ENCODE measurements around the gene FOS. TPM values are rescaled to one million over a fixed set of nuclear protein-coding genes. Genes with fewer than 3 reads are reported as not detected.

Gene FOS
- total RNA-seq, 1 donor from 2014 or later: 598 TPM

DNA sequence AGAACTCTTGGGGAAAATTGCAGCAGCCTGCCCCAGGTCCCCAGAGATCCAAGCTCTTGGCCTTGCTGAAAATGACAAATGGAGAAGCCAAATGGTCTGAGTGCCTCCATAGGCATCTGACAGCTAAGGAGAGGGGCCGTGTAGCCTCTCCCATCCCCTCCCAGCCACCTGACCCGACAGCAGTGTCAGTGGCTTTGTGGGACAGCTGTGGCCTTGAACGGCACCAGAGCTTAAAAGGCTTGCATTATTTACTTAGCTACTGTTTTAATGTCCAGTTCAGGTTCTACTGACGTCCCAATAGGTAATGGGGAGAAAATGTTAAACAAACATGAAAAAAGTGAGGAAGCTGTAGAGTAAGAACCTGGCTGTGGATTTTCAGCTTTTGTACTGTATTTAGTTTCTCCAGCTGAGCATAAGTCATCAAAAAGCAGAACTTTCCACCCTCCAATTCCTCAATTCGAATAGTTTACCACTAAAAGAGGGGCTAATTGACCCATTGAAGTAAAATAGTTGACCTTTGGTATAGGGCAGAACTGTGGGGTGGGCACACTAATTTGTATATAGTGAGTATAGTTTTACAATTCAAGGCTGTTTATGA lies 50.0 kb downstream of the FOS start:
- no peak overlapping the region for H3K4me3 Mint-ChIP-seq (ENCODE audit: unreplicated experiment)
- TF ChIP-seq, protein P1, sequence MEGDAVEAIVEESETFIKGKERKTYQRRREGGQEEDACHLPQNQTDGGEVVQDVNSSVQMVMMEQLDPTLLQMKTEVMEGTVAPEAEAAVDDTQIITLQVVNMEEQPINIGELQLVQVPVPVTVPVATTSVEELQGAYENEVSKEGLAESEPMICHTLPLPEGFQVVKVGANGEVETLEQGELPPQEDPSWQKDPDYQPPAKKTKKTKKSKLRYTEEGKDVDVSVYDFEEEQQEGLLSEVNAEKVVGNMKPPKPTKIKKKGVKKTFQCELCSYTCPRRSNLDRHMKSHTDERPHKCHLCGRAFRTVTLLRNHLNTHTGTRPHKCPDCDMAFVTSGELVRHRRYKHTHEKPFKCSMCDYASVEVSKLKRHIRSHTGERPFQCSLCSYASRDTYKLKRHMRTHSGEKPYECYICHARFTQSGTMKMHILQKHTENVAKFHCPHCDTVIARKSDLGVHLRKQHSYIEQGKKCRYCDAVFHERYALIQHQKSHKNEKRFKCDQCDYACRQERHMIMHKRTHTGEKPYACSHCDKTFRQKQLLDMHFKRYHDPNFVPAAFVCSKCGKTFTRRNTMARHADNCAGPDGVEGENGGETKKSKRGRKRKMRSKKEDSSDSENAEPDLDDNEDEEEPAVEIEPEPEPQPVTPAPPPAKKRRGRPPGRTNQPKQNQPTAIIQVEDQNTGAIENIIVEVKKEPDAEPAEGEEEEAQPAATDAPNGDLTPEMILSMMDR (IDR thresholded peaks at IDR 0.05): no peak
- no peaks in the 10 kb centered on the region for H3K36me3 Mint-ChIP-seq (ENCODE audit: unreplicated experiment)
- H3K27me3 Mint-ChIP-seq (ENCODE audit: unreplicated experiment): peaks cover 44% of the 10 kb centered on the region
- no peak overlapping the region for H3K27ac Mint-ChIP-seq (ENCODE audit: unreplicated experiment)
- H3K4me1 Mint-ChIP-seq (ENCODE audit: unreplicated experiment): no peaks in the 10 kb centered on the region
- H3K9me3 Mint-ChIP-seq (ENCODE audit: unreplicated experiment): no peaks in the 10 kb centered on the region
- DNase-seq (ENCODE audit: extremely low spot score, unreplicated experiment): no peak

DNA sequence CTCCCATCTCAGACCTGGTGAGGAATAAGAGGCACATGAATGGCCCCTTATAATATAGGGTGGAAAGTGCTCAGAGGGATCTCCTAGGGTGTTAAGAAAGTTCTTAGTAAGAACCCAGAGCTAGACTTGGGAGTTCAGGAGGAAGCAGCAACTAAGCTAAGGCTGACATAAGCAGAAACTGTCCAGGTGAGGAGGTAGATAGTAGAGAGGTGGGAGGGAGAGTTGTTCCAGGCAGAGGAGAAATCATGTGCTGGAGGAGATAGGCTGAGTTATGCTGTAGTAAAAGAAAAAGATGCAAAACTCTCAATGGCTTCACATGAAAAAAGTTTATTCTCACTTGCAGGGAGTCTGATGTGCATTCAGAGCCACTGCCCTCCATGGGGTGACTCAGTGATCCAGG lies 50.7 kb downstream of the FOS start:
- DNase-seq (ENCODE audit: extremely low spot score, unreplicated experiment): no peak
- Mint-ChIP-seq H3K27ac (ENCODE audit: unreplicated experiment) (no peak overlapping the region), H3K36me3 (ENCODE audit: unreplicated experiment) (no peaks in the 10 kb centered on the region), H3K4me1 (ENCODE audit: unreplicated experiment) (no peaks in the 10 kb centered on the region), H3K4me3 (ENCODE audit: unreplicated experiment) (no peak overlapping the region), H3K9me3 (ENCODE audit: unreplicated experiment) (no peaks in the 10 kb centered on the region), H3K27me3 (ENCODE audit: unreplicated experiment) (peaks cover 42% of the 10 kb centered on the region)
- TF ChIP-seq, protein P1 (IDR thresholded peaks at IDR 0.05): no peak

DNA sequence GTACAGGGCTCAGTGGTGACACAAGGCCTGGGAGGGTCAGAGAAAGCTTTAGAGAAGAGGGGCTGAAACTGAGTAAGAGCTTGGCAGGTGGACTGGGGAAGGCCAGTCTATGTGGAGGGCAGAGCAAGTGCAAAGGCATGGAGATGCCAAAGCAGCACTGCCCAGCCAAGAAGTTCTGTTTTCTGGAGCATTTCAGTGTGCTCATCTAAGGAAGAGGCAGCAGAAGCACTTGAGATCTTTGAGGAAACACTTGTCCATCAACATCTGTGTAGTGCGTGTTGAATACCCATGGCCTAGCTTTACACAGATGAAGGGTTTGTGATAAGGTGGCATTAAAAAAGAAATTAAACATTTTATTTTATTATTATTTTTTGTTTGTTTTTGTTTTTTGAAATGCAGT lies 52.8 kb downstream of the FOS start:
- Mint-ChIP-seq H3K27ac (ENCODE audit: unreplicated experiment) (no peak overlapping the region), H3K9me3 (ENCODE audit: unreplicated experiment) (no peaks in the 10 kb centered on the region), H3K27me3 (ENCODE audit: unreplicated experiment) (peaks cover 42% of the 10 kb centered on the region), H3K4me1 (ENCODE audit: unreplicated experiment) (no peaks in the 10 kb centered on the region), H3K4me3 (ENCODE audit: unreplicated experiment) (no peak overlapping the region), H3K36me3 (ENCODE audit: unreplicated experiment) (no peaks in the 10 kb centered on the region)
- no peak for DNase-seq (ENCODE audit: extremely low spot score, unreplicated experiment)
- TF ChIP-seq, protein P1 (IDR thresholded peaks at IDR 0.05): no peak

Other genes with a start within 250 kb of the FOS start
- 21.8 and 22.9 TPM in 2 replicates for gene MLH3, start 227.4 kb upstream of the FOS start, total RNA-seq
- gene ACYP1, start 214.8 kb upstream of the FOS start, total RNA-seq: 8.8 and 10.4 TPM in 2 replicates
- 0.08 and 1.0 TPM in 2 replicates for gene ZC2HC1C, start 209.2 kb upstream of the FOS start, total RNA-seq
- 116 and 117 TPM in 2 replicates for gene NEK9, start 151.8 kb upstream of the FOS start, total RNA-seq
- 380 and 409 TPM in 2 replicates for gene TMED10, start 102.2 kb upstream of the FOS start, total RNA-seq
- gene JDP2, start 149.2 kb downstream of the FOS start, total RNA-seq: 53.3 and 57.1 TPM in 2 replicates
- gene BATF, start 243.6 kb downstream of the FOS start, total RNA-seq: not detected in 2 replicates